Measurements from ENCODE around the gene SUDS3. TPM values are rescaled to one million over a fixed set of nuclear protein-coding genes. Genes with fewer than 3 reads are reported as not detected.
A peak's percentile ranks its signal among the peaks of the same experiment; 100 is the strongest.
"Not testable (repeated sequence)": the region's sequence is repeated elsewhere in the genome, so short reads cannot be mapped to it uniquely, and the experiment has no call there.

Gene SUDS3
- polyA plus RNA-seq, 3 donors = 42.9 to 53.3 (median 49.4) TPM

- no peak for DNase-seq (ENCODE audit: extremely low read depth in 1 of 11, low read depth in 9 of 11, low spot score in 4 of 11)
Measured at GRCh38 chr12:118350908-118351559, 25.3 kb upstream of the SUDS3 start.

DNA sequence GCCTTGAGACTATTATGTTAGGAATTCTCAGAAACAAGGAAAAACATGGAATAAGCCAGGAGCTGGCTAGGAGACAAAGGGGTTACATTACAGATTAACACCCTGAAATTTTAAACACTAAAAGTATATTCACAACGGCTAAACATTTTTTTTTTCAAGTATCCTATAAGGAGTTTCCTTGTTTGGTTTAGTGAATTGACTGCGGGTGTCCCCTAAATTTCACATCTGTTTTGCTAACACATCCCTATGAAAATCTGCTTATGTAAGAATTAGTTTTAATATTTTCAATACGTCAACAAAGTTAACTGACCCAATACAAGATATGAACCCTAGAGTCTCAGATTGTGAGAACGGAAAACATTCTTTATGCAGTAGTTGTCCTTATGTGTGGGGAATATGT lies 22.6 kb upstream of the SUDS3 start:
- no peak for DNase-seq (ENCODE audit: extremely low read depth in 1 of 11, low read depth in 9 of 11, low spot score in 4 of 11)

- DNase-seq (ENCODE audit: extremely low read depth in 1 of 11, low read depth in 9 of 11, low spot score in 4 of 11) = not testable (repeated sequence)
Measured at GRCh38 chr12:118354503-118354902, 21.9 kb upstream of the SUDS3 start.

- DNase-seq (ENCODE audit: extremely low read depth in 1 of 11, low read depth in 9 of 11, low spot score in 4 of 11) = no peak
Measured at GRCh38 chr12:118354903-118355302, 21.5 kb upstream of the SUDS3 start.

GRCh38 chr12:118355843-118356242 lies 20.5 kb upstream of the SUDS3 start:
- no peak for DNase-seq (ENCODE audit: extremely low read depth in 1 of 11, low read depth in 9 of 11, low spot score in 4 of 11)

DNA sequence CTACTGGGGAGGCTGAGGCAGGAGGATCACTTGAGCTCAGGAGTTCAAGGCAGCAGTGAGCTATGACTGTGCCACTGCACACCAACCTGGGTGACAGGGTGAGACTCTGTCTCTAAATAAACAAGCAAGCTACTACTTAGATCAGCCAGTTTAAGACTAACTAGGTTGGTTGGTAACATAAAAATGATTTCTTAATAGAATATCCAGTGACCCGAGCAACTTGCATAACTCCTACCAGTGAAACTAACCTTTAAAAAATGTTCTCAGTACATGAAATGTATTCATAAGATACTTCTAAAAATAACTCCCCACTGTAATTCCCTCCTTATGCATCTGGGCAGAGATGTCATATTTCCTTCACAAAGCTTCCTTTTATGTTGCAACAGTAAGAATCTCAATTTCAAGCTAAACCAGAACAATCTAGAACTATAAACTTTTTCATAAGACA lies 19.5 kb upstream of the SUDS3 start:
- no peak for DNase-seq (ENCODE audit: extremely low read depth in 1 of 11, low read depth in 9 of 11, low spot score in 4 of 11)

DNA sequence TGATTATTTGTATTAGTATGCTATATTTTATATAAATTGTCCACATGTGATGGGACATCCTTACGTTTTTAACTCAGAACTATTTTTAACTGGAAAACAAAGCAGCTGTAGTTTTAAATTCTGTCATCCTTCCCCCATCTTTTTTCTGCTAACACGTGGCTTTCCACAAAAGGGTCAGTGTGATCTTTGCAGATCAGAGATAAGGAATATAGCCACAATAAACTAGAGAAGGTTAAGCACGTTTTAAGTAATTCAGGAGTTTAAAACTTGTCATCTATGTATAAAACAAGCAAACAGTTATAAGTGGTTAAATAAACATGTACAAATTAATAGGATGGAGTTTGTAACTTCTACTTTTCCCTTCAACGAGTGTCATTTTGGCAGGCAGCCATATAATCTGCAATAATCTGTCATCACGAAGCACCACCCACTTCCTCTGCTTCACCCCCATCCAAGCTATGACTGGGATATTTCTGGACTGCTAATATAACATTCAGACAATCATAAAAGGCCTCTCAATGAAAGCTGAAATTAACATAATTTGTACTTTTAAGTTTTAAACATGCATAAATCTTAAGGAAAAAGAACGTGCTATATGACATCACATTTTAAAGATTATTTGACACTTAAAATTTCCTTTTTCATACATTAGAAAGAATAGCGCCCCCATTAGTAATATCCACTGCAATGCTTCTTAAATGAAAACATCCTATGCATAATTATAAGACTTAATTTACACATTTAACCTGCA lies 18.9 kb upstream of the SUDS3 start:
- no peak for DNase-seq (ENCODE audit: extremely low read depth in 1 of 11, low read depth in 9 of 11, low spot score in 4 of 11)

GRCh38 chr12:118358008-118358359 lies 18.4 kb upstream of the SUDS3 start:
- no peak for DNase-seq (ENCODE audit: extremely low read depth in 1 of 11, low read depth in 9 of 11, low spot score in 4 of 11)

DNA sequence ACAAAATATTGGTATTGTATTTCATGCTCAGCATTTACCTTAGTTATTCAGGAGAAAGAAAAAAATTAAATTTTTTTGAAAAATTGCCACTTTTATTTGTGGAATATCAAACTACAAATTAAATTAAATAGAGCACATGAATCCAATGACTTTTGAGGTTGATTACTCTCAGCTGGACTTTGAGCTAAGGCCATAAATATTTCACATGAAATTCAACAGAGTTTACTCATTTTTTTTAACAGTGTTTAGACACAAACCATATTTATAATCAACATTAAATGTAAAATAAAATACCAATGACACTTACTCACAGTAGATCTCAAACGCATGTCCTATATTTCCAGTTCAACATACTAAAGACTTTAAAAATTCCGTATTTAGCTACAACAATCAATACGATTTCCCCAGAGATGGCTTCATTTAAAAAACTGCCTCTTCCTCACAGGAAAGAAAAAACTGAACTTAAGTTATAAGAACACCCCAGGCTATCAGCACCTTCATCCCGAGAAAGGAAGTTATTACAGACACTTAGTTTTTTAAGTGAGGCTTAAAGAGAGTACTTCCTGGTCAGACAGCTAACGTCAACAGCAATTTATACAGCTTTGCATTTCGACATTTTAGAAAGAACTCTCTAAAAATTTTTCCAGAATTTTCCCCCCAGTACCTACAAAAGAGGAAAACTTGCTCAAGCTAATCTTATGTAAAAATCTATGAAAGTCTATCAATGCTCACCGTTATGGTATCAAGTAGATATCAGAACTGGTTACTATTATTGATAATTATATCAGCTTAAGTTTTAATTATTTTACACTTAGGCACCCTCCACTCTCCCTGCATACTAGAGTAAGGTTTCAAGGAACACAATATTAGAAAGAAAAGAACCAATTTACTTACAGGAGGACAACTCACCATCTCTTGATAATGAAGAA lies 17.5 kb upstream of the SUDS3 start:
- DNase-seq (ENCODE audit: extremely low read depth in 1 of 11, low read depth in 9 of 11, low spot score in 4 of 11) = no peak

GRCh38 chr12:118359541-118359915 lies 16.8 kb upstream of the SUDS3 start:
- DNase-seq (ENCODE audit: extremely low read depth in 1 of 11, low read depth in 9 of 11, low spot score in 4 of 11) = no peak

- no peak for DNase-seq (ENCODE audit: extremely low read depth in 1 of 11, low read depth in 9 of 11, low spot score in 4 of 11)
Measured at GRCh38 chr12:118361092-118361404, 15.3 kb upstream of the SUDS3 start.

DNA sequence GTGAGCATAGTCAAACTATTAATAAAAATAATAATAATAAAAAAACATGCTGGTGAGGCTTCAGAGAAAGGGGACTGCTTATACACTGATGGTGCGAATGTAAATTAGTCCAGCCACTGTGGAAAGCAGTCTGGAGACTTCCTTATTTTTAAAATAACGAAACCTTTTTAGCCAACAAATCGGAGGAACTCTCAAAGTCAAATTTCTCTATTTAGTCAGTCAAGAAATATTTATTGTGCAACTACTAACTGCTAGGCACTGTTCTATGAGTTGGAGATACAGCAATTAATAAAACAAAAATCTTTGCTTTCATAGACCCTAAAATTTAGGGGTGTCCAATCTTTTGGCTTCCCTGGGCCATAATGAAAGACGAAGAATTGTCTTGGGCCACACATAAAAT lies 14.5 kb upstream of the SUDS3 start:
- DNase-seq (ENCODE audit: extremely low read depth in 1 of 11, low read depth in 9 of 11, low spot score in 4 of 11) = no peak

DNA sequence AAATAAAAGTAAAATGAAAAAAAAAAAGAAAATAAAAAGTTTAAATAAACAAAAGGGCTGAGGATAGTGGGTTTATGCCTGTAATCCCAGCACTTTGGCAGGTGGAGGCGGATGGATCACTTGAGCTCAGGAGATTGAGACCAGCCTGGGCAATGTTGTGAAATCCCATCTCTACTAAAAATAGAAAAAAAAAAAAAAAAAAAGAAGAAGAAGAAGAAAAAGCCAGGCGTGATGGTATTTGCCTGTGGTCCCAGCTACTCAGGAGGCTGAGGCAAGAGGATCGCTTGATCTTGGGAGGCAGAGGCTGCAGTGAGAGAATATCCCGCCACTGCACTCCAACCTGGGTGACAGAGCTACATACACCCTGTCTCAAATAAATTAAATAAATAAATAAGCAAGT lies 7.5 kb upstream of the SUDS3 start:
- DNase-seq (ENCODE audit: extremely low read depth in 1 of 11, low read depth in 9 of 11, low spot score in 4 of 11) = no peak

DNA sequence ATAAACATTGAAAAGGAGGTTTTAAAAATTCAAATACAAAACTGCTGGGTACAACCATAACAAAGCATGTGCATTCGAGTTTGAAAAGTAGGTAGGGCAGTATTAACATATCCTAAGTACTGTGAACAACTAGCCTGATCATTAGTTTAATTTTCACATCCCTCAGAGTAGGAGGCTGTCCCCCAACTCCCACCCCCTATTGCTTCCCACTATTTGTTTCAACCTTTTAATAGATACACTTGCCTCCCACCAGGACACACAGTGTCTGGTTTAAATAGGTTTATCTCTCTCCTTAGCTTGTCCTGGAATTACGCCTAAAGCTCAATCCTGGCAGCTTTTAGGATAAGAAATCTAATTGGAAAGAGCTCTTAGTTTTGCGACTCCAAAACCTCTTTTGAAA lies 5.8 kb upstream of the SUDS3 start:
- no peak for DNase-seq (ENCODE audit: extremely low read depth in 1 of 11, low read depth in 9 of 11, low spot score in 4 of 11)

GRCh38 chr12:118371321-118372282 lies 4.8 kb upstream of the SUDS3 start:
- DNase-seq (ENCODE audit: extremely low read depth in 1 of 11, low read depth in 9 of 11, low spot score in 4 of 11) = no peak

GRCh38 chr12:118372541-118373495 lies 3.5 kb upstream of the SUDS3 start, which contains the start of gene TAOK3:
TSS of gene TAOK3 (minus strand) at chr12:118372907. CDS start at chr12:118255567, 117,340 bp downstream.
- DNase-seq (ENCODE audit: extremely low read depth in 1 of 11, low read depth in 9 of 11, low spot score in 4 of 11) = peak; percentile 85 to 97 (median 94)

GRCh38 chr12:118373616-118374015 lies 2.7 kb upstream of the SUDS3 start:
- DNase-seq (ENCODE audit: extremely low read depth in 1 of 11, low read depth in 9 of 11, low spot score in 4 of 11) = no peak

Measured in renal cortex interstitium (tissue), 11 donors.